ENCODE data around the gene FECH.

- no peak for TF ChIP-seq CUX1 (IDR thresholded peaks at IDR 0.05; ENCODE audit: insufficient replicate concordance, low read depth, low read length)
- no peak for TF ChIP-seq BCLAF1 (IDR thresholded peaks at IDR 0.05)
- no peak for TF ChIP-seq POLR2AphosphoS5 (IDR thresholded peaks at IDR 0.05; ENCODE audit: low read length)
- no peak for TF ChIP-seq MAX (IDR thresholded peaks at IDR 0.05; ENCODE audit: low read depth, low read length)
These were observed 649 bp downstream of the FECH start for GRCh38 chr18:57585855-57586250.

Measured in GM12878 (cell line).